K562 (cell line): Measurements from ENCODE around the gene POLR3A. TPM values are rescaled to one million over a fixed set of nuclear protein-coding genes. Genes with fewer than 3 reads are reported as not detected.
A peak's percentile ranks its signal among the peaks of the same experiment; 100 is the strongest.

Source experiments
- ATAC-seq: fragments of 200-7000 bp; cut with Tn5 transposase; 3 replicates; pipeline ENCODE4 v1.9.1; 2020; ENCODE audit warnings: moderate library complexity
- BruUV-seq: library from RNA; stranded (reverse); fragments of 400-500 nt; replicated peaks from 2 replicates; lab custom pipeline; 2021; lab: Mats Ljungman, UMichigan
- CTCF ChIA-PET: fragments of 300-600 bp; formaldehyde crosslinking; extraction: SDS; loops from one replicate; lab custom pipeline; 2021; ENCODE audit warnings: low intra/inter-chr PET ratio; lab: Yijun Ruan, JAX
- POLR2A ChIA-PET: fragments of 300-600, 350-650 bp; sonication (Branson Sonifier 250); formaldehyde crosslinking; extraction: SDS; loops from one replicate; lab custom pipeline; 2021; ENCODE audit warnings: antibody characterized with exemption, inconsistent platforms; lab: Yijun Ruan, JAX
- DNase-seq, 4 experiments: peaks; one replicate each; pipeline versions ENCODE4 v3.0.0 to v3.0.0-alpha.2; 2011 to 2018; ENCODE audit warnings: low spot score in 3 of 4, mixed read lengths in 3 of 4; ENCODE audit errors: extremely low read depth in 1 of 4
- FAIRE-seq: peaks from 2 replicates; lab custom pipeline; 2011; peaks lifted over from hg19 to GRCh38; lab: Jason Lieb, UNC
- H2AFZ ChIP-seq: 2 replicates; pipeline ENCODE4 v1.6.0; 2011; ENCODE audit warnings: low read depth, low read length, control low read depth, inconsistent platforms
- H3K27ac ChIP-seq: fragments of 200-600 bp; 3 replicates; pipeline ENCODE4 v1.8.0; 2011; ENCODE audit warnings: low read depth, mild to moderate bottlenecking, control low read depth, inconsistent platforms, low read length, moderate library complexity, mixed read lengths; ENCODE audit errors: extremely low read depth
- H3K27me3 ChIP-seq, 2 experiments: fragments of 300-600 bp in 1 of 2; 2 replicates in 1 of 2; 3 replicates in 1 of 2; pipeline versions ENCODE4 v1.6.0 to v1.8.0; 2011; ENCODE audit warnings: inconsistent platforms in 2 of 2, low read length in 2 of 2, mild to moderate bottlenecking in 1 of 2, mixed read lengths in 1 of 2, moderate library complexity in 1 of 2; ENCODE audit not compliant: control insufficient read depth in 2 of 2, insufficient read depth in 2 of 2
- H3K36me3 ChIP-seq: fragments of 300-600 bp; 3 replicates; pipeline ENCODE4 v1.8.0; 2011; ENCODE audit warnings: mild to moderate bottlenecking, low read length, inconsistent platforms; ENCODE audit not compliant: control insufficient read depth, insufficient read depth
- H3K4me1 ChIP-seq, 2 experiments: fragments of 200-600 bp in 1 of 2; replicated peaks in 1 of 2; 2 replicates in 1 of 2; 3 replicates in 1 of 2; pipeline versions ENCODE4 v1.5.1 to v1.8.0; 2011; ENCODE audit warnings: inconsistent platforms in 2 of 2, low read length in 2 of 2, mild to moderate bottlenecking in 1 of 2, mixed read lengths in 1 of 2, moderate library complexity in 1 of 2; ENCODE audit not compliant: control insufficient read depth in 2 of 2, insufficient read depth in 2 of 2
- H3K4me2 ChIP-seq: 2 replicates; pipeline ENCODE4 v1.6.1; 2011; ENCODE audit warnings: low read length, control low read depth, inconsistent platforms, mixed read lengths; ENCODE audit not compliant: insufficient read depth
- H3K4me3 ChIP-seq: fragments of 200-600 bp; sonication (generic), shearing (Covaris generic); 2 replicates; pipeline ENCODE4 v1.5.1; 2016; ENCODE audit warnings: control low read depth, inconsistent platforms
- H3K79me2 ChIP-seq: fragments of 200-600 bp; 3 replicates; pipeline ENCODE4 v1.8.0; 2011; ENCODE audit warnings: low read length, inconsistent platforms; ENCODE audit not compliant: control insufficient read depth, insufficient read depth
- H3K9ac ChIP-seq, 2 experiments: 2 replicates each; pipeline versions ENCODE4 v1.6.0 to v1.6.1; 2011; ENCODE audit warnings: low read depth in 2 of 2, low read length in 2 of 2, control low read depth in 1 of 2, inconsistent platforms in 1 of 2, mild to moderate bottlenecking in 1 of 2, mixed read lengths in 1 of 2; ENCODE audit not compliant: insufficient read depth in 1 of 2
- H3K9me1 ChIP-seq: one replicate; pipeline ENCODE4 v1.6.0; 2011; ENCODE audit warnings: inconsistent platforms, mild to moderate bottlenecking, low read length, moderate library complexity; ENCODE audit not compliant: control insufficient read depth, insufficient read depth
- H3K9me3 ChIP-seq: replicated peaks from 2 replicates; pipeline ENCODE4 v1.5.1; 2011; ENCODE audit warnings: low read depth, low read length, inconsistent platforms; ENCODE audit not compliant: control insufficient read depth, insufficient read depth
- H4K20me1 ChIP-seq: replicated peaks from 2 replicates; pipeline ENCODE4 v1.6.1; 2011; ENCODE audit warnings: low read length, inconsistent platforms, mixed read lengths; ENCODE audit not compliant: control insufficient read depth, insufficient read depth
- FOXJ2 ChIP-seq: fragments of 200-800 bp; sonication (Bioruptor generic); IDR thresholded peaks from 2 replicates; pipeline ENCODE4 v1.6.1; 2016; ENCODE audit warnings: missing genetic modification characterization, missing compliant biosample characterization
- POLR2A ChIP-seq: fragments of 450-650 bp; conservative IDR thresholded peaks from 2 replicates; pipeline ENCODE4 v1.6.1; 2016
- POLR2B ChIP-seq: fragments of 450-650 bp; IDR thresholded peaks from 2 replicates; pipeline ENCODE4 v1.6.1; 2018; ENCODE audit warnings: low read depth; ENCODE audit not compliant: partially characterized antibody
- SRF ChIP-seq, 2 experiments: fragments of 250-450, 450-650 bp in 1 of 2; sonication (Bioruptor Pico) in 1 of 2; sonication (generic) in 1 of 2; formaldehyde crosslinking; IDR thresholded peaks; 2 replicates each; pipeline versions ENCODE4 v1.5.0 to v1.5.1; 2020 to 2022; ENCODE audit warnings: mild to moderate bottlenecking in 1 of 2, missing genetic modification reagents in 1 of 2
- ZNF764 ChIP-seq: fragments of 250-450 bp; sonication (Bioruptor Pico); IDR thresholded peaks from 2 replicates; pipeline ENCODE4 v1.4.0; 2020; ENCODE audit warnings: low read depth, mild to moderate bottlenecking, moderate library complexity
- WGBS: fragments of 100-300 bp; shearing (Covaris generic); methylation state at CpG from one replicate; pipeline ENCODE4 v1.1.6; 2016; ENCODE audit warnings: low coverage, mixed read lengths; ENCODE audit not compliant: insufficient coverage; ENCODE audit errors: missing lambda C conversion rate; 5-methylcytosine and 5-hydroxymethylcytosine counted together
- in situ Hi-C: fragments of 300-500 bp; cut with MboI; formaldehyde crosslinking; loops from 4 replicates; pipeline ENCODE4 v1.15.0; 2018; ENCODE audit warnings: inconsistent platforms, mixed read lengths
- intact Hi-C: fragments of 100-400 bp; cut with micrococcal nuclease; formaldehyde crosslinking; loops from 2 replicates; pipeline ENCODE4 v1.14.2; 2022
- polyA plus RNA-seq, 8 experiments: library from polyadenylated mRNA; depleted of rRNA in 4 of 8; stranded (reverse) in 5 of 8; unstranded in 3 of 8; fragments of >200 nt; fragmentation: Nextera tagmentation in 2 of 8; fragmentation: Illumina TruSeq in 1 of 8; extraction: Ambion mirVana in 2 of 8; extraction: Trizol in 1 of 8; gene quantifications; 2 replicates each; pipeline versions ENCODE4 v1.2.1 to v1.2.3, GENCODE V29; 2011 to 2014; ENCODE audit warnings: inconsistent platforms in 1 of 8, missing spikeins in 1 of 8
- total RNA-seq, 7 experiments: library from RNA; depleted of rRNA in 6 of 7; stranded (reverse); fragments of >200 nt in 6 of 7; fragmentation: Illumina TruSeq in 2 of 7; extraction: Trizol in 2 of 7; gene quantifications; 2 replicates each; pipeline versions ENCODE4 v1.2.1 to v1.2.3, GENCODE V29; 2011 to 2021; ENCODE audit warnings: low replicate concordance in 1 of 7
- TF ChIP-seq, protein P1 (sequence below): sonication (generic); formaldehyde crosslinking; IDR thresholded peaks from 2 replicates; pipeline ENCODE4 v1.8.0; 2022; ENCODE audit warnings: mild to moderate bottlenecking, missing genetic modification reagents
- TF ChIP-seq, protein P2 (sequence below): fragments of 450-650 bp; IDR thresholded peaks from 2 replicates; pipeline ENCODE4 v1.6.1; 2016; ENCODE audit warnings: missing biosample characterization, missing genetic modification characterization
- TF ChIP-seq, protein P3 (sequence below), 2 experiments: fragments of 450-650 bp in 1 of 2; sonication (generic) in 1 of 2; formaldehyde crosslinking in 1 of 2; IDR thresholded peaks; 2 replicates each; pipeline versions ENCODE4 v1.7.1 to v1.9.0; 2016 to 2022; ENCODE audit warnings: inconsistent platforms in 1 of 2, mild to moderate bottlenecking in 1 of 2, missing genetic modification reagents in 1 of 2

Gene POLR3A
- total and polyA plus RNA-seq, 9 of the 15 experiments (the other 6 are each of a cell fraction or from before 2014, with no cell fraction given) = 14.9 to 37.0 (median 26.7) TPM

- POLR2A ChIA-PET = interaction anchor here (0.9 to 1.6 kb wide), 7 partner anchors 11 to 96 kb away, joined by 3 to 6 read pairs (median 4); no protein-coding TSS in a partner anchor
- Histone ChIP-seq H3K9me3 (no peaks in the 10 kb centered on the region), H3K9me1 (no peaks in the 10 kb centered on the region), H3K27ac (no peak overlapping the region), H4K20me1 (no peaks in the 10 kb centered on the region), H3K4me1 (peaks cover 15 to 20% of the 10 kb centered on the region in 2 experiments; a peak in 4 of 5 replicates), H3K79me2 (no peaks in the 10 kb centered on the region), H2AFZ (no peak overlapping the region), H3K27me3 (no peaks in the 10 kb centered on the region), H3K4me3 (no peak overlapping the region), H3K9ac (no peak overlapping the region; a peak in 1 of 4 replicates), H3K36me3 (peaks cover 62% of the 10 kb centered on the region), H3K4me2 (no peak overlapping the region)
- no peak for ATAC-seq
- CTCF ChIA-PET = interaction anchor here (0.9 to 1.8 kb wide), 2 partner anchors 67 to 129 kb away, joined by 3 to 16 read pairs; no protein-coding TSS in a partner anchor
- intact Hi-C loops (no loop called here), in situ Hi-C loops (no loop called here)
- no peak for DNase-seq
- 88% methylated on average over 9 of the region's 9 CpGs for WGBS
- BruUV-seq = no TSS peak
- no peak for FAIRE-seq
- TF ChIP-seq, protein P1, sequence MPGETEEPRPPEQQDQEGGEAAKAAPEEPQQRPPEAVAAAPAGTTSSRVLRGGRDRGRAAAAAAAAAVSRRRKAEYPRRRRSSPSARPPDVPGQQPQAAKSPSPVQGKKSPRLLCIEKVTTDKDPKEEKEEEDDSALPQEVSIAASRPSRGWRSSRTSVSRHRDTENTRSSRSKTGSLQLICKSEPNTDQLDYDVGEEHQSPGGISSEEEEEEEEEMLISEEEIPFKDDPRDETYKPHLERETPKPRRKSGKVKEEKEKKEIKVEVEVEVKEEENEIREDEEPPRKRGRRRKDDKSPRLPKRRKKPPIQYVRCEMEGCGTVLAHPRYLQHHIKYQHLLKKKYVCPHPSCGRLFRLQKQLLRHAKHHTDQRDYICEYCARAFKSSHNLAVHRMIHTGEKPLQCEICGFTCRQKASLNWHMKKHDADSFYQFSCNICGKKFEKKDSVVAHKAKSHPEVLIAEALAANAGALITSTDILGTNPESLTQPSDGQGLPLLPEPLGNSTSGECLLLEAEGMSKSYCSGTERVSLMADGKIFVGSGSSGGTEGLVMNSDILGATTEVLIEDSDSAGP (CRISPR knock-in tag) = no peak
- peak; percentile 31; the same call in 1 of the 2 replicates for TF ChIP-seq POLR2A
- TF ChIP-seq ZNF764 = no peak
- TF ChIP-seq, protein P2, sequence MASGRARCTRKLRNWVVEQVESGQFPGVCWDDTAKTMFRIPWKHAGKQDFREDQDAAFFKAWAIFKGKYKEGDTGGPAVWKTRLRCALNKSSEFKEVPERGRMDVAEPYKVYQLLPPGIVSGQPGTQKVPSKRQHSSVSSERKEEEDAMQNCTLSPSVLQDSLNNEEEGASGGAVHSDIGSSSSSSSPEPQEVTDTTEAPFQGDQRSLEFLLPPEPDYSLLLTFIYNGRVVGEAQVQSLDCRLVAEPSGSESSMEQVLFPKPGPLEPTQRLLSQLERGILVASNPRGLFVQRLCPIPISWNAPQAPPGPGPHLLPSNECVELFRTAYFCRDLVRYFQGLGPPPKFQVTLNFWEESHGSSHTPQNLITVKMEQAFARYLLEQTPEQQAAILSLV (tag) = no peak
- TF ChIP-seq, protein P3, sequence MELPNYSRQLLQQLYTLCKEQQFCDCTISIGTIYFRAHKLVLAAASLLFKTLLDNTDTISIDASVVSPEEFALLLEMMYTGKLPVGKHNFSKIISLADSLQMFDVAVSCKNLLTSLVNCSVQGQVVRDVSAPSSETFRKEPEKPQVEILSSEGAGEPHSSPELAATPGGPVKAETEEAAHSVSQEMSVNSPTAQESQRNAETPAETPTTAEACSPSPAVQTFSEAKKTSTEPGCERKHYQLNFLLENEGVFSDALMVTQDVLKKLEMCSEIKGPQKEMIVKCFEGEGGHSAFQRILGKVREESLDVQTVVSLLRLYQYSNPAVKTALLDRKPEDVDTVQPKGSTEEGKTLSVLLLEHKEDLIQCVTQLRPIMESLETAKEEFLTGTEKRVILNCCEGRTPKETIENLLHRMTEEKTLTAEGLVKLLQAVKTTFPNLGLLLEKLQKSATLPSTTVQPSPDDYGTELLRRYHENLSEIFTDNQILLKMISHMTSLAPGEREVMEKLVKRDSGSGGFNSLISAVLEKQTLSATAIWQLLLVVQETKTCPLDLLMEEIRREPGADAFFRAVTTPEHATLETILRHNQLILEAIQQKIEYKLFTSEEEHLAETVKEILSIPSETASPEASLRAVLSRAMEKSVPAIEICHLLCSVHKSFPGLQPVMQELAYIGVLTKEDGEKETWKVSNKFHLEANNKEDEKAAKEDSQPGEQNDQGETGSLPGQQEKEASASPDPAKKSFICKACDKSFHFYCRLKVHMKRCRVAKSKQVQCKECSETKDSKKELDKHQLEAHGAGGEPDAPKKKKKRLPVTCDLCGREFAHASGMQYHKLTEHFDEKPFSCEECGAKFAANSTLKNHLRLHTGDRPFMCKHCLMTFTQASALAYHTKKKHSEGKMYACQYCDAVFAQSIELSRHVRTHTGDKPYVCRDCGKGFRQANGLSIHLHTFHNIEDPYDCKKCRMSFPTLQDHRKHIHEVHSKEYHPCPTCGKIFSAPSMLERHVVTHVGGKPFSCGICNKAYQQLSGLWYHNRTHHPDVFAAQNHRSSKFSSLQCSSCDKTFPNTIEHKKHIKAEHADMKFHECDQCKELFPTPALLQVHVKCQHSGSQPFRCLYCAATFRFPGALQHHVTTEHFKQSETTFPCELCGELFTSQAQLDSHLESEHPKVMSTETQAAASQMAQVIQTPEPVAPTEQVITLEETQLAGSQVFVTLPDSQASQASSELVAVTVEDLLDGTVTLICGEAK (IDR thresholded peaks at IDR 0.05) = no peak
- TF ChIP-seq, protein P3 (CRISPR knock-in tag; IDR thresholded peaks at IDR 0.05) = no peak
- no peak for TF ChIP-seq FOXJ2 (tag)
- TF ChIP-seq SRF (CRISPR knock-in tag; IDR thresholded peaks at IDR 0.05) = no peak
- peak; percentile 17 for TF ChIP-seq POLR2B
Measured at GRCh38 chr10:77975086-77975666, 54.1 kb downstream of the POLR3A start.
